Heart left ventricle (tissue), 16 donors: ENCODE data around the gene GPN3. TPM values are rescaled to one million over a fixed set of nuclear protein-coding genes. Genes with fewer than 3 reads are reported as not detected.
A peak's percentile ranks its signal among the peaks of the same experiment; 100 is the strongest.

Experiments used
- ATAC-seq, 4 donors: fragments of 200-7000 bp; cut with Tn5 transposase; one replicate each; pipeline ENCODE4 v1.9.1; 2020 to 2022; ENCODE audit warnings: moderate library complexity in 4 of 4, mild to moderate bottlenecking in 3 of 4, moderate number of reproducible peaks in 1 of 4
- DNase-seq, 5 donors: peaks; one replicate each; pipeline ENCODE4 v3.0.0-alpha.2; 2020
- H3K27ac ChIP-seq, 12 donors: fragments of 200-600 bp; sonication (generic) in 4 of 12; one replicate each; pipeline versions ENCODE4 v1.5.0 to v1.8.0; 2016 to 2022; ENCODE audit warnings: mild to moderate bottlenecking in 2 of 12
- H3K27me3 ChIP-seq, 9 donors: fragments of 200-600 bp; sonication (generic) in 2 of 9; one replicate each; pipeline versions ENCODE4 v1.5.1 to v1.8.0; 2016 to 2022; ENCODE audit warnings: mild to moderate bottlenecking in 3 of 9
- H3K36me3 ChIP-seq, 9 donors: fragments of 200-600 bp; sonication (generic) in 2 of 9; one replicate each; pipeline versions ENCODE4 v1.5.0 to v1.8.0; 2018 to 2022; ENCODE audit warnings: mild to moderate bottlenecking in 2 of 9
- H3K4me1 ChIP-seq, 12 donors: fragments of 200-600 bp; sonication (generic) in 4 of 12; one replicate each; pipeline versions ENCODE4 v1.5.0 to v1.8.0; 2016 to 2022; ENCODE audit warnings: mild to moderate bottlenecking in 3 of 12
- H3K4me3 ChIP-seq, 12 donors: fragments of 200-600 bp; sonication (generic) in 4 of 12; one replicate each; pipeline versions ENCODE4 v1.5.0 to v1.8.0; 2017 to 2022; ENCODE audit warnings: mild to moderate bottlenecking in 9 of 12, moderate library complexity in 4 of 12
- H3K9me3 ChIP-seq, 12 donors: fragments of 200-600 bp; sonication (generic) in 4 of 12; one replicate each; pipeline versions ENCODE4 v1.5.0 to v1.8.0; 2016 to 2022; ENCODE audit warnings: mild to moderate bottlenecking in 1 of 12
- CTCF ChIP-seq, 12 donors: fragments of 200-600 bp; sonication (generic) in 4 of 12; IDR thresholded peaks; one replicate each; pipeline versions ENCODE4 v1.5.0 to v1.8.0; 2018 to 2022; ENCODE audit warnings: antibody characterized with exemption in 12 of 12, mild to moderate bottlenecking in 5 of 12
- POLR2A ChIP-seq, 2 donors: fragments of 450-650 bp; IDR thresholded peaks; one replicate each; pipeline ENCODE4 v1.6.1; 2017; ENCODE audit warnings: antibody characterized with exemption in 2 of 2, mild to moderate bottlenecking in 2 of 2, moderate library complexity in 2 of 2
- WGBS, 4 donors: extraction: QIAGEN DNeasy Blood & Tissue Kit in 2 of 4; methylation state at CpG; one replicate each; pipeline versions ENCODE4 v1.1.5 to v1.1.7; 2013 to 2018; 5-methylcytosine and 5-hydroxymethylcytosine counted together
- intact Hi-C, 10 donors: fragments of 100-400 bp; cut with DNase I; formaldehyde crosslinking; loops; one replicate each; pipeline versions ENCODE4 v1.11.1 to v1.14.2; 2022
- polyA plus RNA-seq, 2 donors: library from polyadenylated mRNA; stranded (reverse); fragments of 200-250 nt; gene quantifications; one replicate each; pipeline ENCODE4 v1.2.3, GENCODE V29; 2013
- total RNA-seq, 9 donors: library from RNA; depleted of rRNA in 2 of 9; stranded (reverse); fragments of >200 nt in 2 of 9; fragmentation: NEBNext Ultra II Directional in 3 of 9; extraction: Animal tissue kit (Norgen Biotek cat#: 25700) in 3 of 9; gene quantifications; one replicate each; pipeline versions ENCODE4 v1.1.0 to v1.2.4, GENCODE V29; 2016 to 2023
- donor health status: ischemic (EF 13 %, LVEDD 7.1; RV severe dilation, severe dysfunction).
- donor health status: healthy with polysubstance abuse.
- donor health status: DM: no; HTN: yes; CAD: no.
- donor health status: DM: no; HTN: no; CAD: no.
- donor health status: ischemic (EF 25% LVEDD 6.9; RV normal size, moderate dysfunction).
- donor health status: ischemic (EF 25% LVEDD 5.7; RV mildly dilated, moderate dysfunction).
- donor health status: healthy.
- donor health status: DM: yes; HTN: yes; CAD: no.
- donor health status: ischemic (EF 35%, LVEDD 5.7; RV mildly dilated, moderate dysfunction).
- donor health status: nonischemic (EF 11% LVEDD 7.7; RV severe dilation, severe dysfunction).
- donor health status: DM: yes; HTN: yes; CAD: no.
- donor health status: PGD.
- donor health status: ischemic (EF 29% LVEDD 5.4; RV normal size, mild dysfunction).
- donor health status: nonischemic (EF 23%, LVEDD 6.1; RV moderate dilation, normal function).

The GPN3 gene
- total and polyA plus RNA-seq, 11 donors = 14.5 to 62.2 (median 28.4) TPM

DNA sequence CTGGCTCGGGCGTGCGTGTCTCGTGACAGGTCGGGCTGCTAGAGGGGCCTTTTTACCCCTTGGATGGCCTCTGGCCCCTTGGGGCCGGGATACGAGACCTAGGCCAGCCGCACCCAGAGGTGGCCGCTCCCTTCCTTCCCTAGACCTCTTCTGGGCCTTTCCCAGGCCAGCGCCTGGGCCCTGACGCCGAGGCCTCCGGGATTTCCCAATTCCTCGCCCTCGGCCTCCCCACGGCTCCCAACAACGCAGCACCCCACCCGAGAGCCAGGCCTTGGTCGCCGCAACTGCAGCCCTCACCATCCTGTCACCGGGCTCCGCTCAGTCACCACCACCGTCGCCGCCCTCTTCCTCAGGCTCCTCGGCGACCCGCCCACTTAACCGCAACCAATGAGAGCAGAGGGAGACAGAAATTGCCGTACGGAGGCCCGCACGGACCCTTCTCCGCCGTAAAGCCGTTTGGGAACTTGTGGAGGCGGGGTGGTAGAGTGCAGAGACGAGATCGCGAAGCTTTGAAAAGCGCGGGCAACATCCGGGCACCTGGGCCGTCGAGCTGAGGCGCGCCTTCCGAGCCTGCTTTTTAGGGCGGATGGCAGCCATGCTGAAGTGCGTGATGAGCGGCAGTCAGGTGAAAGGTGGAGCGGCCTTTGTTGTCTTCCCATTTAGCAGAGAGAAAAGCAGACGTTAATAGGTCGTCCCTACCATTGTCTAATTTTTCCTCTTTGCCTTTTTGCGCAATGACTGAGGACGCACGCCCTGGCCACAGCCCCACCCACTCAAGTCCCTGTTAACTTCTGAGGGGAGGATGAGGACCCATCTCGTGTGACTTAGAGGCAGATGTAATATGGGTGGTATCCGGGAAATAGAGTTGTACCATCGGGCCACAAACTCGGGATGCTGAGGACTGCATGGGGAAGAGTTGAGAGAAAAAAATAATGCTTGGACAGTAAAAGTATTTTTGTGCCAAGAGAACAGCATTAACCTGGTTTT is 34.0 kb upstream of the GPN3 start, which contains the start of the genes RAD9B and VPS29:
TSS of gene RAD9B (plus strand) at position 580 of the 987 bp plus-strand sequence. CDS start at position 587, 7 bp downstream.
TSS of gene VPS29 (minus strand) at position 360 of the 987 bp plus-strand sequence. CDS start at position 300, 60 bp downstream.
- DNase-seq (peak; percentile 98 to 99 (median 98)), ATAC-seq (peak; percentile 98 to 99 (median 99))
- H3K4me3 ChIP-seq = peak within 1 kb of the TSS; percentile 65 to 98 (median 89)
- H3K4me1 ChIP-seq = peaks cover 0 to 40% (median 29%) of the 10 kb centered on the region in 12 donors
- peak within 1 kb of the TSS; percentile 64 to 96 (median 90) for H3K27ac ChIP-seq
- H3K9me3 ChIP-seq = no peaks in the 10 kb centered on the region
- TF ChIP-seq CTCF (IDR thresholded peaks at IDR 0.05) (no peak), POLR2A (IDR thresholded peaks at IDR 0.05) (peak in 1 of 2 donors; percentile 87)
- H3K36me3 ChIP-seq = peaks cover 0 to 11% (median 5%) of the 10 kb centered on the region in 9 donors
- WGBS, 4 donors = 6 to 11% (median 8%) methylated on average over 54 to 61 of the region's 61 CpGs
- intact Hi-C loops = loop anchor here in 7 of 10 donors (1.0 to 10.0 kb wide), 6 partner anchors 33 to 385 kb away; partner anchors contain the start of genes FAM216A (in 6 of the 7), GPN3 (in 6 of the 7) and ARPC3 (in 3 of the 7)
- H3K27me3 ChIP-seq = no peaks in the 10 kb centered on the region

DNA sequence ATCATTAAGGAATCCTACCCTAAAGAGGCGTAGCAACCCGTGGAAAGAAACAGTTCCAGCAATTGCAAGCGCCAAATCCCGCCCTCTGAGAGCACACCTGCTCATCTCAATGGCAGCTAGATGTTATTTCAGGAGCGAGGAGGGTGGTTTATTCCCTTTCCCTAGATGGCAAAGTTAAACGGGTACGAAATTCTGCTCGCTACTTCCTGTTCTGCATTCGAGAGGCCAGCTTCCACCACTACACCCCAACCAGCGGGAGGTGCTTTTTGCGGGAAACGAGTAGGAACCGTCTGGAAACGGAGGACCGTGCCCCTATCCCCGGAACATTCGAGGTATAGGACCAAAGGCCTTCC is 33.3 kb upstream of the GPN3 start:
- ATAC-seq (peak in 3 of 4 donors; percentile 23 to 43 (median 27)), DNase-seq (peak in 2 of 5 donors; percentile 21 to 38)
- Histone ChIP-seq H3K27me3 (no peaks in the 10 kb centered on the region), H3K4me1 (peaks cover 0 to 40% (median 29%) of the 10 kb centered on the region in 12 donors), H3K9me3 (no peaks in the 10 kb centered on the region), H3K27ac (peak overlapping the region; percentile 64 to 96 (median 90)), H3K36me3 (peaks cover 0 to 16% (median 5%) of the 10 kb centered on the region in 9 donors), H3K4me3 (peak overlapping the region; percentile 65 to 98 (median 89))
- intact Hi-C loops = loop anchor here in 6 of 10 donors (5.0 to 10.0 kb wide), 4 partner anchors 34 to 386 kb away; partner anchors contain the start of genes FAM216A (in 4 of the 6), GPN3 (in 4 of the 6) and ARPC3 (in 3 of the 6)
- WGBS, 4 donors = 0 to 1% (median 0%) methylated on average over 16 to 17 of the region's 17 CpGs
- TF ChIP-seq CTCF (IDR thresholded peaks at IDR 0.05) (no peak), POLR2A (IDR thresholded peaks at IDR 0.05) (no peak)

DNA sequence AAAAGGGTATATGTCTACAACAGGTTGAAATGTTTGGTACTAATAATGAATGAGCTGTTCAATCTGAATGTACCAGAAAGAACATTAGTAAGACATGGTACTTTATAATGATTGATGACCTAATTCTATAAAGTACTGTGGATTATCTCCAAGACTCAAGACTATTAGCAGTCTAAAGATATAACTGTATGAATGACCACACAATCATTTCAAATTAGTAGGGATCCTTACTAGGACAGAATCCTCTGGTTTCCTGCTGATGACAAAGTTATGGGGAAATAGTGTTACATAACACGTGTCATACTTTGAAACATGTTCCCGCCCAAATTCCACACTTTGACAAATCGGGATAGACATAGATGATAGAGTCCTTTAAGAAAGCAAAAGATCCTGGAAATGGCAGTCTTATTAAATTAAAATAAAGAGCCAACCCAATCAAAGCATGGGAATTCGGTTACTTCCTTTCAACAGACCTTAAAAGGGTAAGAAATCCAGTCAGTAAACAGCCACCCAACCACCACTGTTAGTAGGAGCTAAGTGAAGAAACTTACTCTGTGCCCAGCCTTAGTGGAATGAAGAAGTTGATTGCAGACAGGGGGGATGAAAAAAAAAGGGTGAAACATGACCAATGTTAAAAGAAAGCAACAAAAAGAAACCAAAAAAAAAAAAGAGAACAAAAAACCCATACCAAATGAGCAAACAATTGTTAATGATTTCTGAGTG is 31.1 kb upstream of the GPN3 start:
- DNase-seq (no peak), ATAC-seq (no peak)
- Histone ChIP-seq H3K4me1 (peaks cover 0 to 40% (median 29%) of the 10 kb centered on the region in 12 donors), H3K27ac (peak overlapping the region in 3 of 12 donors; percentile 1 to 17 (median 7)), H3K4me3 (no peak overlapping the region), H3K27me3 (no peaks in the 10 kb centered on the region), H3K36me3 (peaks cover 0 to 38% (median 26%) of the 10 kb centered on the region in 9 donors), H3K9me3 (no peaks in the 10 kb centered on the region)
- no peak for TF ChIP-seq CTCF (IDR thresholded peaks at IDR 0.05)
- no peak for TF ChIP-seq POLR2A (IDR thresholded peaks at IDR 0.05)
- WGBS, 4 donors = 60 to 66% (median 63%) methylated on average over 4 of the region's 4 CpGs
- intact Hi-C loops = no loop called here
